Occipital lobe (tissue), 2 donors: ENCODE measurements around the gene AFAP1. TPM values are rescaled to one million over a fixed set of nuclear protein-coding genes. Genes with fewer than 3 reads are reported as not detected.

Source experiments
- DNase-seq: peaks from one replicate; lab custom pipeline; 2025; lab: John Stamatoyannopoulos, UW
- total RNA-seq: library from RNA; depleted of rRNA; stranded (reverse); fragments of >200 nt; gene quantifications from one replicate; pipeline ENCODE4 v1.2.3, GENCODE V29; 2014

Gene AFAP1
- total RNA-seq, 1 donor from 2014 or later, result 62.2 TPM

DNA sequence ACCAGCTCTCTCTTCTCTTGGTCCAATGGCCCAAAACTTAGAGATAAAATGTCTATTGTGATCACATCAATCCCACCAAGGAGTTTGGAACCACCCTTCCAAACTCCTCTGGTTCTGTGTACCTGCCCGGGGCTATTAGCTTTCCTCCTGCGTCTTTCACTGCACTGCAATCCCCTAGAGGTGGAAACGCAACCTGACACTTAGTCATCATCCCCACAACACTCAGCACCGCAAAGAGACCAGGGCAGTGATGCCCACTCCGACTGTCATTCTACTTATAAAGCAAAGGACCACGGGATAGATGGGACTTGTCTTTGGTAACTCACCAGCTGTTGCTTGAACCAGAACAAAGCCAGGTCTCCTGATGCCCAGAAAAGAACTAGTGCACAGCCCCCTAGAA, 22.0 kb downstream of the AFAP1 start:
- DNase-seq, result no peak

DNA sequence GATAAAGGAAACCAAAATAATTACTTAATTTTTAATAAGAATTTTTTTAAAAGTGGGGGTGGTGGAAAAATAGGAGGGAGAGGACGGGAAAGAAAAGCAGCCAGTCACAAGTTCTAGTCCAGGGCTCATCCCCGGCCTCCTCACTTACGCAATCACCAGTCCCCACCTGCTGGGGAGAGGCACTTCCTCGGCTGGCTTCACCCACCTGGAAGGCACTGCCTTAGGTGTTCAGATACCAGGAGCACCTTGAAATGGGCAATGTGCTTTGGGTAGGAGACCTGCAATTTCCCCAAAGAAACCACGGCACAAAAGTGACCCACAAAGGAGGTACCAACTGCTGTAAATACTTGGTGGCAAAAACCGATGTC, 23.8 kb downstream of the AFAP1 start:
- no peak for DNase-seq

DNA sequence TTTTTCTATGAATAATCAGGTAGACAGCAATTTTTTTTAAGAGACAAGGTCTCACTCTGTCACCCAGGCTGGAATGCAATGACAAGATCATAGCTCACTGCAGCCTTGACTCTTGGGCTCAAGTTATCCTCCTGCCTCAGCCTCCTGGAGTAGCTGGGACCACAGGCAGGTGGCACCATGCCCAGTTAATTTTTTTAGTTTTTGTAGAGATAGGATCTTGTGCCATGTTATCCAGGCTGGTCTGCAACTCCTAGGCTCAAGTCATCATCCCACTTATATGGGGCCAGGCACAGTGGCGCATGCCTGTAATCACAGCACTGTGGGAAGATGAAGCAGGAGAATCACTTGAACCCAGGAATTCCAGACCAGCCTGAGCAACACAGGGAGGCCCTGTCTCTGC, 26.8 kb downstream of the AFAP1 start:
- DNase-seq, result no peak

DNA sequence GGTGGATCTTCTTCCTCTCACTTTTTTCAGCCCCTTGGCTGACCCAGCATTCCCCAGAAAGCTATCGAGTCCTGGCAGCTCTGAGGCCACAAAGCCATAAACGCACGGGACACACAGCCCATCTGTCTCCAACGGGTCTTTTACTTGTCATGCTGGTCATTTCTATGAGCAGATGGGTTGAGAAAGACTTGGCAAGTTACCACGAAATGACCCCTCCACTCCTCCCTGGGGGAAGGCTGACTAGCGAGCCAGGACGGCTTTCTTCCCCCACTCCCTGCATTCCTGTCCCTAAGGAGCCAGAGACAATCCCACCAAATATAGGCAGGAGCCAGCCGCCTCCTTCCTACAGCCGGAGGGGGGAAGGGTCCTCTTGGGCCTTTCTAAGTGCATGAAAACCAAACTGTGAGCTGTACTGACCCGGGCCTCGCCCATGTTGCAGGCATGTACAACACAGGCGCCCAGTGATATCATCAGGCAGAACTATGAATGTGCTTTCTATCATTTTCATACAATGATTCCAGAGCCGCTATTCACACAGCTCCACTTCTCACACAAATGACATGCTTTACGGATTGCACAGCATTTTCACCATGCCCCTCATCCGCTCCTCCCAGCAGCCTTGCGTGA, 28.6 kb downstream of the AFAP1 start:
- DNase-seq, result no peak

- no peak for DNase-seq
Measured at GRCh38 chr4:7910263-7910896, 29.3 kb downstream of the AFAP1 start.

GRCh38 chr4:7909463-7910262, 30.0 kb downstream of the AFAP1 start:
- DNase-seq, result no peak

- DNase-seq, result no peak
Measured at GRCh38 chr4:7908668-7909067, 31.0 kb downstream of the AFAP1 start.

- DNase-seq, result no peak
Measured at GRCh38 chr4:7907142-7907541, 32.5 kb downstream of the AFAP1 start.

GRCh38 chr4:7906171-7906701, 33.4 kb downstream of the AFAP1 start:
- no peak for DNase-seq

DNA sequence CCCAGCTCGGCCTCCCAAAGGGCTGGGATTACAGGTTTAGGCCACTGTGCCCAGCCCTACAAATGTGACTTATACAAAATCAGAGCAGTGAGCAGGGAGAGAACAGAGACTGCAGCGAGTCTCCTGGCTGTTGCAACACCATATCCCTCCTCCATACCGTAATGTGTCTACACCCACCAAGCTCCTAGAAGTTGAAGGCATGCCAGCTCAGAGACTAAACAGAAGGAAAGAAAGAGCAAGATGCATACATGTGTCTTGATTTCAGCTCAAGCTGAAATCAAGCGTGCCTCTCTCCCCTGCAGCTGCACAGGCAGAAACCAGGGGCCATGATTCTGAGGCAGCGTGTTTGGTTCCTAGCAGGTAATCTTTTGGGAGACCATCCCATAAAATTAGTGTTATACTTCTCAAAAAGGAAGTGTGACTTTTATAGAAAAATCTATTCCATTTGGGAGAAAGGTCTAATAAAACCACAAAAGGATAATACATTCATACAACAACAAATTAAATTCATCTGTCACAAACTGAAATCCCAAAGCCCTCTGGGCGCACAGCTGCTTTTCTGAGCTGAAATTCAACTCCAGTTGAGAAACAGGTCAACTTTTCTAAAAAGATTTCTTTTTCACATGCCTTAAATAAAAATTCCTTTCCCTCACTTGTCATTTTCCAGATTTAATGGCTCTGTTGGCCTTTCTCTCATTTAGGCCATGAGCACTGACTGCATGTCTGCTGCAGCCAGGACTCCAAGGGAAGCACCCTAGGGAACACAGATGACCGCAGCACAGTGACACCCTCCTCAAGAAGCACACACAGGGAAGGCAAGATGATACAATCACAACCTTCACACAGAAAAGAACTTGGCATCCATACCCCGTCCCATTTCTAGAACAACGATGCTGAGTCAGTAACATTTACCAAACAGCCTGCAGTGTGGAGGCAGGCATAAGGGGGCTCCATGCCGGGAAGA, 34.4 kb downstream of the AFAP1 start:
- DNase-seq, result peak; percentile 62

- DNase-seq, result no peak
Measured at GRCh38 chr4:7903791-7904516, 35.7 kb downstream of the AFAP1 start.

- DNase-seq, result no peak
Measured at GRCh38 chr4:7902826-7903225, 36.8 kb downstream of the AFAP1 start.

GRCh38 chr4:7902101-7902553, 37.5 kb downstream of the AFAP1 start:
- no peak for DNase-seq

DNA sequence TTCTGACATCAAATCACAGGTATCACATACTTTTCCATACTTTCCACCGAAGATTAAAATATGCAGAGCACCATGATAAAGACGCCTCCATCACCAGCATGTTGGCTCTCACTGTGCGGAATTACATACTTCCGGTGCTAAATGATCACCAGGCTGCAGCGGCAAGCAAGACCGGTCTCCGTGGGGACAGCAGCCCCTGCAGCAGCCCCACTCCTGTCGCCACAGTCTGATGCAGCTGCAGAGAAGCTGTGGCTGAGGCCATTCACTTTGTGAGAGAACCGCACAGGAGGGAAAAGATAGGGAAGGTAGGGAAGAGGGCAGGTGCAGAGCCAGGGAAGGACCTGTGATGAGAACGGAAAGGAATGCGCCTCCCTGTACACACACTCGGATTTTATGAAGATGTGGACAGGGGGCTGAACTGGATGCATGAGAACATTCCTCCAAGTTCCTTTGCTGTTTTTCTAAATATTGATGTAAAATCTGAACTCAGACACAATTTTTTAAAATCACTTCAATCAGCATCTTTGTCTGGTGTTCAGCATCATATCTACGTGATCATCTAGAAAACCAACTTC, 38.3 kb downstream of the AFAP1 start:
- DNase-seq, result no peak

DNA sequence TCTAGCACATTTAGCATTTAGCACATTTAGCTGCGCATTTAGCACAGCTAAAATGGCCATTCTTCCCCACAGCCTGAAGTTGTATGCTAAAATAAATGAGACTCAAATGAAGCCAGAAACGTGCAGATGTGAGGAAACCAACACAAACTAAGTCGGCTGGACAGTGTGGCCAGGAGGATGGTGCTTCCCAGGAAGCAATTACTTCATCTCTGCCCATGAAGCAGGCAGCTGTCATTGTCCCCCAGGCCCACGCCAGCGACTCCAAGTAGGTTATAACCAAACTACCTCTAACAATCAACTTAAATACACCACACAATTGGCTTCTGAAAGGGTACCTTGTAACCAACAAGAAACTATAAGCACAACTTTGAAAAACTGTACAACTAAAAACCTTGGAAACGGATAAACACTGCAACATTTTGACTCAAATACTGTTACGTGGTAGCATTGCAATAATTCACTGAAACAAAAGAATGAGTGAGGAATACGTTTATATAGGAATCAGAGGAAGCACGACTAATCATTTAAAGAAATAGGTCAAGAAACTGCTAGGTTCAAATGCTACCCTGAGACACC, 39.2 kb downstream of the AFAP1 start:
- no peak for DNase-seq

GRCh38 chr4:7899184-7899869, 40.3 kb downstream of the AFAP1 start:
- no peak for DNase-seq

GRCh38 chr4:7898385-7898784, 41.3 kb downstream of the AFAP1 start:
- no peak for DNase-seq

DNA sequence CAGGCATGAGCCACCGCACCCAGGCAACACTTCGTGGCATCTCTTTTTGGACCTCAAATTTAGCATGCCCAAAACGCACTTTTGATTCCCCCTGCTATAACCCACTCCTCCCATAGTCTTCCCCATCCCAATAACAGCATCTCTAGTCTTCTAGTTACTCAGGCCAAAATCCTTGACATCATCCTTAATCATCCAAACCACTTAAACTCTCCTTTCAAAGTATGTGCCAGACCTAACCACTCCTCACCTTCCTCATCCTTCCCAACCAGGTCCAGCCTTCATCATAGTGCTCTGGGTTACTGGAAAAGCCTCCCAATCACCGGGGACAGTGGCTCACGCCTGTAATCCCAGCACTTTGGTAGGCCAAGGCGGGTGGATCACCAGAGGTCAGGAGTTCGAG, 41.9 kb downstream of the AFAP1 start:
- no peak for DNase-seq

GRCh38 chr4:7894677-7895181, 44.9 kb downstream of the AFAP1 start:
- DNase-seq, result no peak
